Astrocyte (in vitro differentiated cells and primary cell): ENCODE data around the gene EMP3. TPM values are rescaled to one million over a fixed set of nuclear protein-coding genes. Genes with fewer than 3 reads are reported as not detected.
"Not testable (repeated sequence)": the region's sequence is repeated elsewhere in the genome, so short reads cannot be mapped to it uniquely, and the experiment has no call there.

Experiments used
- DNase-seq: peaks from one replicate; pipeline ENCODE4 v3.0.0-alpha.2; 2010; ENCODE audit warnings: low read depth
- FAIRE-seq: peaks from 2 replicates; lab custom pipeline; 2011; peaks lifted over from hg19 to GRCh38; lab: Jason Lieb, UNC
- H2AFZ ChIP-seq: 2 replicates; pipeline ENCODE4 v1.6.0; 2012; ENCODE audit warnings: low read depth, low read length, inconsistent platforms
- H3K27ac ChIP-seq: 2 replicates; pipeline ENCODE4 v1.5.1; 2011; ENCODE audit warnings: low read depth, low read length, inconsistent platforms
- H3K27me3 ChIP-seq: 2 replicates; pipeline ENCODE4 v1.6.0; 2011; ENCODE audit warnings: low read length, inconsistent platforms; ENCODE audit not compliant: insufficient read depth
- H3K36me3 ChIP-seq: 2 replicates; pipeline ENCODE4 v1.5.1; 2011; ENCODE audit warnings: low read length, inconsistent platforms; ENCODE audit not compliant: insufficient read depth
- H3K4me1 ChIP-seq: 2 replicates; pipeline ENCODE4 v1.5.1; 2011; ENCODE audit warnings: low read length, inconsistent platforms; ENCODE audit not compliant: insufficient read depth
- H3K4me2 ChIP-seq: 2 replicates; pipeline ENCODE4 v1.6.0; 2012; ENCODE audit warnings: low read length, inconsistent platforms
- H3K4me3 ChIP-seq: 2 replicates; pipeline ENCODE4 v1.5.1; 2011; ENCODE audit warnings: low read depth, mild to moderate bottlenecking, low read length, inconsistent platforms; ENCODE audit not compliant: insufficient read depth
- H3K79me2 ChIP-seq: 2 replicates; pipeline ENCODE4 v1.6.0; 2012; ENCODE audit warnings: mild to moderate bottlenecking, low read length, inconsistent platforms; ENCODE audit not compliant: insufficient read depth
- H3K9ac ChIP-seq: 2 replicates; pipeline ENCODE4 v1.6.0; 2012; ENCODE audit warnings: mild to moderate bottlenecking, low read length, inconsistent platforms
- H3K9me3 ChIP-seq: 2 replicates; pipeline ENCODE4 v1.5.1; 2012; ENCODE audit warnings: low read depth, mild to moderate bottlenecking, low read length, inconsistent platforms; ENCODE audit not compliant: insufficient read depth
- H4K20me1 ChIP-seq: 2 replicates; pipeline ENCODE4 v1.6.0; 2012; ENCODE audit warnings: low read length, inconsistent platforms; ENCODE audit not compliant: insufficient read depth
- H3K27ac Mint-ChIP-seq: one replicate; pipeline ENCODE4 v1.8.0; 2021; ENCODE audit warnings: mild to moderate bottlenecking, mixed read lengths; ENCODE audit not compliant: unreplicated experiment
- H3K27me3 Mint-ChIP-seq: one replicate; pipeline ENCODE4 v1.8.0; 2021; ENCODE audit warnings: low read depth, mixed read lengths; ENCODE audit not compliant: unreplicated experiment
- H3K36me3 Mint-ChIP-seq: one replicate; pipeline ENCODE4 v1.8.0; 2021; ENCODE audit warnings: low read depth, mixed read lengths; ENCODE audit not compliant: unreplicated experiment
- H3K4me1 Mint-ChIP-seq: one replicate; pipeline ENCODE4 v1.8.0; 2021; ENCODE audit warnings: low read depth, mixed read lengths; ENCODE audit not compliant: unreplicated experiment
- H3K4me3 Mint-ChIP-seq: one replicate; pipeline ENCODE4 v1.8.0; 2021; ENCODE audit warnings: mild to moderate bottlenecking, moderate library complexity, mixed read lengths; ENCODE audit not compliant: unreplicated experiment
- H3K9me3 Mint-ChIP-seq: one replicate; pipeline ENCODE4 v1.8.0; 2021; ENCODE audit warnings: mild to moderate bottlenecking, mixed read lengths; ENCODE audit not compliant: unreplicated experiment
- CTCF ChIP-seq: IDR thresholded peaks from 2 replicates; pipeline ENCODE4 v1.5.1; 2011; ENCODE audit warnings: low read depth, mild to moderate bottlenecking, inconsistent platforms, low read length, moderate library complexity; ENCODE audit not compliant: insufficient read depth
- EZH2 ChIP-seq: IDR thresholded peaks from 2 replicates; pipeline ENCODE4 v1.6.1; 2012; ENCODE audit warnings: mild to moderate bottlenecking, low read length, inconsistent platforms; ENCODE audit not compliant: insufficient read depth
- total RNA-seq: library from RNA; stranded (reverse); gene quantifications from 2 replicates; pipeline ENCODE4 v1.2.1, GENCODE V29; 2021

EMP3 gene
- total RNA-seq, 1 donor from 2014 or later, result 217 TPM

DNA sequence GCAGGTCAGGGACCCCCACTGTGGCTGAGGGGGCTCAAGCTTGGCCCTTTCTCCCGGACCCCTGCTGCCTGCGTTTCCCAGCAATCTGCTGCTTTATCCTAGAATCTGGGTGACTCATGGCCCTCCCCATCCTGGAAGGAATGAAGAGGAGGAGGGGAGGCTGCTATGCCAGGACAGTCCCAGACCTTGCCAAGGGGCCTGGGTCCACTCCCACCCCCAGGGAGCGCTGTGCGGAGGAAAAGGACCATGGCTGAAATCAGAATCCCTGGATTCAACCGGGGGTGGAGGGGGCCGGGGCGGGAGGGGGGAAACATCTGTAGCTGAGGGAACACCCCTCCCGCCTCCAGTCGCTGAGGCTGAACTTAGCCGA, 35.0 kb upstream of the EMP3 start:
- Histone ChIP-seq H3K79me2 (no peaks in the 10 kb centered on the region), H3K27me3 (no peaks in the 10 kb centered on the region), H3K9ac (peak overlapping the region; percentile 72), H4K20me1 (no peaks in the 10 kb centered on the region), H3K27ac (peak overlapping the region; percentile 57), H3K36me3 (no peaks in the 10 kb centered on the region), H2AFZ (peak overlapping the region; percentile 94), H3K4me3 (peak overlapping the region; percentile 52), H3K4me2 (peak overlapping the region; percentile 94), H3K4me1 (peaks cover 15% of the 10 kb centered on the region), H3K9me3 (peaks cover 16% of the 10 kb centered on the region)
- no peak for TF ChIP-seq EZH2
- no peak for TF ChIP-seq CTCF
- Mint-ChIP-seq H3K9me3 (peaks cover 15% of the 10 kb centered on the region), H3K27me3 (no peaks in the 10 kb centered on the region), H3K27ac (no peak overlapping the region), H3K36me3 (peaks cover 23% of the 10 kb centered on the region), H3K4me1 (no peaks in the 10 kb centered on the region), H3K4me3 (no peak overlapping the region)
- peak; percentile 61 for DNase-seq
- no peak for FAIRE-seq

GRCh38 chr19:48290771-48291488, 34.4 kb upstream of the EMP3 start:
- Histone ChIP-seq H2AFZ (peak overlapping the region; percentile 84), H3K79me2 (no peaks in the 10 kb centered on the region), H3K4me1 (peaks cover 15% of the 10 kb centered on the region), H3K36me3 (no peaks in the 10 kb centered on the region), H3K27ac (peak overlapping the region; percentile 59), H3K4me2 (peak overlapping the region; percentile 94), H3K4me3 (peak overlapping the region; percentile 49), H3K9ac (peak overlapping the region; percentile 72), H4K20me1 (no peaks in the 10 kb centered on the region), H3K27me3 (no peaks in the 10 kb centered on the region), H3K9me3 (peaks cover 11% of the 10 kb centered on the region)
- FAIRE-seq, result no peak
- no peaks in the 10 kb centered on the region for H3K4me1 Mint-ChIP-seq
- H3K4me3 Mint-ChIP-seq, result peak overlapping the region; percentile 84
- peaks cover 13% of the 10 kb centered on the region for H3K9me3 Mint-ChIP-seq
- peak; percentile 68 for DNase-seq
- TF ChIP-seq EZH2 (no peak), CTCF (peak; percentile 97)
- peak overlapping the region; percentile 80 for H3K27ac Mint-ChIP-seq
- peaks cover 2% of the 10 kb centered on the region for H3K27me3 Mint-ChIP-seq
- peaks cover 18% of the 10 kb centered on the region for H3K36me3 Mint-ChIP-seq

DNA sequence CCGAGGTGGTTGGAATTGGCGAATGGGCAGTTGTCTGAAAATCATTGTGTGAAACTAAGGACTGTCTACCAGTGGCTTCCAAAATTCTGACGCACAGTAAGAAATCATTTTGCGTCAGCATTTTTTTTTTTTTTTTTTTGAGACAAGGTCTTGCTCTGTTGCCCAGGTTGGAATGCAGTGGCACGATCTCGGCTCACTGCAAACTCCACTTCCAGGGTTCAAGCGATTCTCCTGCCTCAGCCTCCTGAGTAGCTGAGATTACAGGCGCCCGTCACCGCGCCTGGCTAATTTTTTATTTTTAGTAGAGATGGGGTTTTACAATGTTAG, 33.9 kb upstream of the EMP3 start:
- Histone ChIP-seq H3K4me1 (peaks cover 15% of the 10 kb centered on the region), H3K4me2 (peak overlapping the region; percentile 94)
- not testable (repeated sequence) for H3K27ac ChIP-seq, H3K9me3 Mint-ChIP-seq, H3K4me3 ChIP-seq, H3K27me3 ChIP-seq, H3K9me3 ChIP-seq, H3K36me3 ChIP-seq, FAIRE-seq, H2AFZ ChIP-seq, H3K4me1 Mint-ChIP-seq, H3K79me2 ChIP-seq, H3K27me3 Mint-ChIP-seq, H3K9ac ChIP-seq, H4K20me1 ChIP-seq, DNase-seq
- Mint-ChIP-seq H3K27ac (peak overlapping the region; percentile 80), H3K4me3 (peak overlapping the region; percentile 84), H3K36me3 (peaks cover 13% of the 10 kb centered on the region)
